RWPE2 (cell line): Measurements from ENCODE around the gene EFCAB7.

Experiments
- ATAC-seq: fragments of 200-7000 bp; cut with Tn5 transposase; 3 replicates; pipeline ENCODE4 v1.9.1; 2021; ENCODE audit warnings: low read depth
- DNase-seq: peaks from one replicate; pipeline ENCODE4 v3.0.0-alpha.2; 2020; ENCODE audit warnings: low spot score
- H3K27ac ChIP-seq: fragments of 450-650 bp; 2 replicates; pipeline ENCODE4 v1.5.1; 2017; ENCODE audit warnings: mild to moderate bottlenecking; ENCODE audit not compliant: poor library complexity, severe bottlenecking
- H3K27me3 ChIP-seq: fragments of 250-450 bp; sonication (Bioruptor Pico); 2 replicates; pipeline ENCODE4 v1.5.1; 2021; ENCODE audit warnings: mild to moderate bottlenecking, moderate library complexity; ENCODE audit not compliant: insufficient read depth, poor library complexity, severe bottlenecking
- H3K36me3 ChIP-seq: fragments of 250-450 bp; sonication (Bioruptor Pico); 2 replicates; pipeline ENCODE4 v1.5.1; 2020; ENCODE audit warnings: low read depth, mild to moderate bottlenecking, moderate library complexity
- H3K4me1 ChIP-seq: fragments of 250-450 bp; sonication (Bioruptor Pico); 2 replicates; pipeline ENCODE4 v1.5.1; 2021; ENCODE audit warnings: mild to moderate bottlenecking, moderate library complexity; ENCODE audit not compliant: insufficient read depth, poor library complexity, severe bottlenecking
- H3K4me3 ChIP-seq: fragments of 250-450 bp; sonication (Bioruptor Pico); 2 replicates; pipeline ENCODE4 v1.5.1; 2021; ENCODE audit warnings: mild to moderate bottlenecking, moderate library complexity; ENCODE audit not compliant: severe bottlenecking
- H3K9me3 ChIP-seq: fragments of 250-450 bp; sonication (Bioruptor Pico); 2 replicates; pipeline ENCODE4 v1.5.1; 2021; ENCODE audit warnings: mild to moderate bottlenecking, moderate library complexity; ENCODE audit not compliant: severe bottlenecking
- TF ChIP-seq, protein P1 (sequence below): fragments of 450-650 bp; IDR thresholded peaks from one replicate; pipeline ENCODE4 v1.5.1; 2017; ENCODE audit warnings: mild to moderate bottlenecking, moderate library complexity; ENCODE audit not compliant: poor library complexity, severe bottlenecking

The EFCAB7 gene

DNA sequence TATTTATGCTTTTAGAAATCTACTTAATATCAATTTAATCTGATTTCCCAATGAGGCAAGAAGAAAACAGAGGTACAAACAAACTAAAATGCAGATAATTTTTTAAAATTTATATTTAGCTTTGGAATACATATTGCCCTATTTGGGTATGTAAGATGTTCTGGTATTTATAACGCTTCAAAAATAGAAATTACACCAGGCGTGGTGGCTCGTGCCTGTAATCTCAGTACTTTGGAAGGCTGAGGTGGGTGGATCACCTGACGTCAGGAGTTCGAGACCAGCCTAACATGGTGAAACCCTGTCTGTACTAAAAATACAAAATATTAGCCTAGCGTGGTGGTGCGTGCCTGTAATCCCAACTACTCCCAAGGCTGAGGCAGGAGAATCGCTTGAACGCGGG is 13.6 kb upstream of the EFCAB7 start:
- Histone ChIP-seq H3K36me3 (peaks cover 52% of the 10 kb centered on the region), H3K9me3 (no peaks in the 10 kb centered on the region), H3K4me3 (no peak overlapping the region), H3K4me1 (no peaks in the 10 kb centered on the region), H3K27me3 (no peaks in the 10 kb centered on the region), H3K27ac (no peak overlapping the region)
- TF ChIP-seq, protein P1, sequence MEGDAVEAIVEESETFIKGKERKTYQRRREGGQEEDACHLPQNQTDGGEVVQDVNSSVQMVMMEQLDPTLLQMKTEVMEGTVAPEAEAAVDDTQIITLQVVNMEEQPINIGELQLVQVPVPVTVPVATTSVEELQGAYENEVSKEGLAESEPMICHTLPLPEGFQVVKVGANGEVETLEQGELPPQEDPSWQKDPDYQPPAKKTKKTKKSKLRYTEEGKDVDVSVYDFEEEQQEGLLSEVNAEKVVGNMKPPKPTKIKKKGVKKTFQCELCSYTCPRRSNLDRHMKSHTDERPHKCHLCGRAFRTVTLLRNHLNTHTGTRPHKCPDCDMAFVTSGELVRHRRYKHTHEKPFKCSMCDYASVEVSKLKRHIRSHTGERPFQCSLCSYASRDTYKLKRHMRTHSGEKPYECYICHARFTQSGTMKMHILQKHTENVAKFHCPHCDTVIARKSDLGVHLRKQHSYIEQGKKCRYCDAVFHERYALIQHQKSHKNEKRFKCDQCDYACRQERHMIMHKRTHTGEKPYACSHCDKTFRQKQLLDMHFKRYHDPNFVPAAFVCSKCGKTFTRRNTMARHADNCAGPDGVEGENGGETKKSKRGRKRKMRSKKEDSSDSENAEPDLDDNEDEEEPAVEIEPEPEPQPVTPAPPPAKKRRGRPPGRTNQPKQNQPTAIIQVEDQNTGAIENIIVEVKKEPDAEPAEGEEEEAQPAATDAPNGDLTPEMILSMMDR, result no peak
- DNase-seq (no peak), ATAC-seq (no peak)

DNA sequence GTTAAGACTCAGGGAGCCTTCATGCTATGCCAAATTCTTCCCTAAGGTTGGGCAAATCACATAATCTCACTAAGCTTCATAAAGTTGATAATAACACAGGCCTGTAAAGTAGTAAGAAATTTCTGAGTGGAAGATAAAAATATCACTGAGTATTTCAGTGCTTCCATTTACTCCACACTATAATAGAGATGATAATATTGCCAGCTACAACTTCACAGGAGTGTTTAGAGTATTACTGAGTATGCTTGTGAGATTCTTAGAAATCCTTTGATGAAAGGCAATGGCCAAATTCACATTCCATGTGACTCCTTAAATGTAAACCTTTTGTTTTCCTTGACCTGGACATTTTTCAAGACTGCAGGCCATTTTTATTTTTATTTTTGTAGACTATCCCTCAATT is 10.7 kb upstream of the EFCAB7 start:
- ATAC-seq, result no peak
- TF ChIP-seq, protein P1, result no peak

DNA sequence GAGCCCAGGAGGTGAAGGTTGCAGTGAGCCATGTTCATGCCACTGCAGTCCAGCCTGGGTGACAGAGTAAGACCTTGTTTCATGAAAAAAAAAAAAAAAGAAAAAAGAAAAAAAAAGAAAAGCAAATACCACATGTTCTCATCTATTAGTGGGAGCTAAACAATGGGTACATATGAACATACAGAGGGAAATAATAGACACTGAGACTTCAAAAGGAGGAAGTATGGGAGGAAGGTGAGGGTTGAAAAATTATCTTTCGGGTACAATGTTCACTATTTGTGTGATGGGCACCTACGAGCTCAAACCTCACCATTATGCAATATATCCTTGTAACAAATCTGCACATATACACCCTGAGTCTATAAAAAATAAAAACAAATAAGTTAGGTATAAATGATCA is 6.7 kb upstream of the EFCAB7 start:
- Histone ChIP-seq H3K27me3 (no peaks in the 10 kb centered on the region), H3K9me3 (no peaks in the 10 kb centered on the region), H3K4me3 (no peak overlapping the region), H3K36me3 (peaks cover 15% of the 10 kb centered on the region), H3K27ac (no peak overlapping the region), H3K4me1 (peaks cover 4% of the 10 kb centered on the region)
- ATAC-seq, result no peak
- TF ChIP-seq, protein P1, result no peak
- no peak for DNase-seq

More for the DNA sequence above, 10.7 kb upstream of the EFCAB7 start:
- Histone ChIP-seq H3K4me1 (no peaks in the 10 kb centered on the region), H3K4me3 (no peak overlapping the region), H3K36me3 (peaks cover 45% of the 10 kb centered on the region), H3K9me3 (no peaks in the 10 kb centered on the region), H3K27me3 (no peaks in the 10 kb centered on the region), H3K27ac (no peak overlapping the region)
- DNase-seq, result no peak

DNA sequence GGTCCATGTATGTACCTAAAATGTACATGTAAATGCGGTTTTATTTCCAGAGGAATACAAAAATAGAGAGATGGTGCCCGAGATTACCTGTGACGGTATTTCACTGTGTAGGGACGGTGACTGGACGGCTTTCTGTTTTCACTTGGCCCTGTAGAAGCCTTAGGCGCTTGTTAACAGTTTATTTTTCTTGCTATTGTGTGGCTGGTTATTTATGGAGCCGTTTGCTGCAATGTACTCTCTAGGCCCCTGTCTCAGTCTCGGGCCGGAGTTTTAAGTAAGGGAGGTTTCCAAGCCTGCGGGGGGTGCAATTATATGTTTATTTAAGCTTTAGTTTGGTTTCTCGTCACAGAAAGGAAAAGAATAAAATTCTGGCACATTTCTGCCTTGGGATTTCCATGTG is 413 bp downstream of the EFCAB7 start:
- ATAC-seq (peak; percentile 17), DNase-seq (no peak)
- peak overlapping the region; percentile 67 for H3K27ac ChIP-seq
- H3K27me3 ChIP-seq, result no peaks in the 10 kb centered on the region
- H3K4me3 ChIP-seq, result peak overlapping the region; percentile 78
- H3K9me3 ChIP-seq, result no peaks in the 10 kb centered on the region
- peaks cover 29% of the 10 kb centered on the region for H3K36me3 ChIP-seq
- TF ChIP-seq, protein P1, result no peak
- peaks cover 20% of the 10 kb centered on the region for H3K4me1 ChIP-seq

DNA sequence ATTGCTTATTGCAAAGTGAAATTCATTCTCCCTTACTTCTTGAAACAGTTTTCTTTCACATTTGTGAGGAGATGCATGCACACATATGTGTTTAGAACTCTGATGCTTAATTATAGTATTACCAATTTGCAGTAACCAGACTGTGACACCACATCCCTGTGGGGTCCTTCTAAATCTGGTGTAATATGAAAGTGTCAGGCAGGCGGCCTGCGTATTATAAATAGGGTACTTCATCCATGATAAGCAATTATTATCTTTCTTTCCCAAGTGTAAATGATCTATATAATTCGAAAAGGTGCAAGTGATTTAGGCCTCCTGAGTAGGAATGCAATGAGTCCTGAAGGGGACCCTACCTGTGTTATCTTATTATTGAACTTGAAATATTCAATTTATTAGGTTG is 876 bp downstream of the EFCAB7 start:
- TF ChIP-seq, protein P1, result no peak
- DNase-seq (no peak), ATAC-seq (no peak)
- Histone ChIP-seq H3K27me3 (no peaks in the 10 kb centered on the region), H3K4me3 (peak overlapping the region; percentile 78), H3K4me1 (peaks cover 20% of the 10 kb centered on the region), H3K9me3 (no peaks in the 10 kb centered on the region), H3K27ac (peak overlapping the region; percentile 67), H3K36me3 (peaks cover 33% of the 10 kb centered on the region)
